IPS DF 6.9 (cell line): ENCODE measurements around the gene ANO7.
"Not testable (repeated sequence)": the region's sequence is repeated elsewhere in the genome, so short reads cannot be mapped to it uniquely, and the experiment has no call there.

Experiments used
- DNase-seq: peaks from one replicate; pipeline ENCODE4 v3.0.0-alpha.2; 2013; ENCODE audit warnings: low read depth, low spot score
- H3K27ac ChIP-seq: one replicate; pipeline ENCODE4 v1.5.1; 2013; ENCODE audit warnings: low read length, control low read depth
- H3K27me3 ChIP-seq: 2 replicates; pipeline ENCODE4 v1.6.1; 2013; ENCODE audit warnings: mild to moderate bottlenecking, low read length; ENCODE audit not compliant: control insufficient read depth, insufficient read depth
- H3K36me3 ChIP-seq: 2 replicates; pipeline ENCODE4 v1.6.1; 2013; ENCODE audit warnings: low read length; ENCODE audit not compliant: control insufficient read depth, insufficient read depth
- H3K4me1 ChIP-seq: 2 replicates; pipeline ENCODE4 v1.6.1; 2013; ENCODE audit warnings: low read length; ENCODE audit not compliant: control insufficient read depth, insufficient read depth
- H3K4me3 ChIP-seq: 2 replicates; pipeline ENCODE4 v1.5.1; 2013; ENCODE audit warnings: mild to moderate bottlenecking, low read length
- H3K9me3 ChIP-seq: 2 replicates; pipeline ENCODE4 v1.6.1; 2013; ENCODE audit warnings: low read length, inconsistent platforms; ENCODE audit not compliant: control insufficient read depth, insufficient read depth
- WGBS: extraction: QIAGEN DNeasy Blood & Tissue Kit; methylation state at CpG from one replicate; pipeline ENCODE4 v1.1.7; 2013; ENCODE audit warnings: mixed read lengths, missing lambda C conversion rate; ENCODE audit not compliant: insufficient read length, insufficient coverage; 5-methylcytosine and 5-hydroxymethylcytosine counted together

Gene ANO7

GRCh38 chr2:241191081-241191480 lies 2.6 kb downstream of the ANO7 start:
- Histone ChIP-seq H3K27me3 (no peaks in the 10 kb centered on the region), H3K9me3 (no peaks in the 10 kb centered on the region), H3K36me3 (no peaks in the 10 kb centered on the region), H3K4me1 (peaks cover 5% of the 10 kb centered on the region; the same call in 1 of the 2 replicates), H3K27ac (no peak overlapping the region), H3K4me3 (no peak overlapping the region)
- WGBS, result no CpG with 5 or more reads among the region's 14 CpGs
- DNase-seq, result no peak

- Histone ChIP-seq H3K9me3 (no peaks in the 10 kb centered on the region), H3K27ac (no peak overlapping the region), H3K4me3 (no peak overlapping the region), H3K27me3 (no peaks in the 10 kb centered on the region), H3K4me1 (peaks cover 3% of the 10 kb centered on the region; the same call in 1 of the 2 replicates), H3K36me3 (no peaks in the 10 kb centered on the region)
- DNase-seq, result no peak
- no CpG with 5 or more reads among the region's 8 CpGs for WGBS
Observed at GRCh38 chr2:241193271-241193670, 4.8 kb downstream of the ANO7 start.

- Histone ChIP-seq H3K4me3 (no peak overlapping the region), H3K27me3 (no peaks in the 10 kb centered on the region), H3K9me3 (no peaks in the 10 kb centered on the region), H3K36me3 (no peaks in the 10 kb centered on the region), H3K27ac (no peak overlapping the region), H3K4me1 (no peaks in the 10 kb centered on the region)
- no CpG with 5 or more reads among the region's 9 CpGs for WGBS
- no peak for DNase-seq
Observed at GRCh38 chr2:241194811-241195210, 6.3 kb downstream of the ANO7 start.

GRCh38 chr2:241195506-241196130 lies 7.1 kb downstream of the ANO7 start:
- H3K4me1 ChIP-seq, result no peaks in the 10 kb centered on the region
- no CpG with 5 or more reads among the region's 18 CpGs for WGBS
- H3K9me3 ChIP-seq, result no peaks in the 10 kb centered on the region
- no peaks in the 10 kb centered on the region for H3K36me3 ChIP-seq
- no peak for DNase-seq
- no peak overlapping the region for H3K27ac ChIP-seq
- H3K4me3 ChIP-seq, result no peak overlapping the region
- no peaks in the 10 kb centered on the region for H3K27me3 ChIP-seq

- H3K4me1 ChIP-seq, H3K9me3 ChIP-seq, H3K36me3 ChIP-seq, H3K4me3 ChIP-seq, H3K27ac ChIP-seq, DNase-seq, H3K27me3 ChIP-seq: not testable (repeated sequence)
- no CpG with 5 or more reads among the region's 14 CpGs for WGBS
Observed at GRCh38 chr2:241197246-241197645, 8.8 kb downstream of the ANO7 start.

GRCh38 chr2:241197947-241198346 lies 9.5 kb downstream of the ANO7 start:
- Histone ChIP-seq H3K27me3 (no peaks in the 10 kb centered on the region), H3K4me3 (no peak overlapping the region), H3K36me3 (no peaks in the 10 kb centered on the region), H3K9me3 (no peaks in the 10 kb centered on the region), H3K4me1 (no peaks in the 10 kb centered on the region), H3K27ac (no peak overlapping the region)
- no CpG with 5 or more reads among the region's 6 CpGs for WGBS
- DNase-seq, result no peak

GRCh38 chr2:241198381-241199279 lies 10.2 kb downstream of the ANO7 start:
- H3K4me1 ChIP-seq, result no peaks in the 10 kb centered on the region
- H3K27ac ChIP-seq, result no peak overlapping the region
- no peak for DNase-seq
- no peaks in the 10 kb centered on the region for H3K36me3 ChIP-seq
- no peaks in the 10 kb centered on the region for H3K9me3 ChIP-seq
- no CpG with 5 or more reads among the region's 27 CpGs for WGBS
- H3K4me3 ChIP-seq, result no peak overlapping the region
- H3K27me3 ChIP-seq, result no peaks in the 10 kb centered on the region

- no CpG with 5 or more reads among the region's 16 CpGs for WGBS
- Histone ChIP-seq H3K27me3 (no peaks in the 10 kb centered on the region), H3K9me3 (no peaks in the 10 kb centered on the region), H3K4me1 (no peaks in the 10 kb centered on the region), H3K27ac (no peak overlapping the region), H3K36me3 (no peaks in the 10 kb centered on the region), H3K4me3 (no peak overlapping the region)
- DNase-seq, result no peak
Observed at GRCh38 chr2:241199286-241199685, 10.8 kb downstream of the ANO7 start.

GRCh38 chr2:241199897-241200821 lies 11.7 kb downstream of the ANO7 start:
- no peaks in the 10 kb centered on the region for H3K36me3 ChIP-seq
- H3K9me3 ChIP-seq, result no peaks in the 10 kb centered on the region
- no peaks in the 10 kb centered on the region for H3K27me3 ChIP-seq
- no peak overlapping the region for H3K4me3 ChIP-seq
- H3K4me1 ChIP-seq, result no peaks in the 10 kb centered on the region
- no peak for DNase-seq
- WGBS, result no CpG with 5 or more reads among the region's 42 CpGs
- H3K27ac ChIP-seq, result no peak overlapping the region

GRCh38 chr2:241200822-241201395 lies 12.4 kb downstream of the ANO7 start:
- no peak for DNase-seq
- Histone ChIP-seq H3K4me1 (no peaks in the 10 kb centered on the region), H3K4me3 (no peak overlapping the region), H3K27me3 (no peaks in the 10 kb centered on the region), H3K27ac (no peak overlapping the region), H3K36me3 (no peaks in the 10 kb centered on the region), H3K9me3 (no peaks in the 10 kb centered on the region)
- WGBS, result no CpG with 5 or more reads among the region's 21 CpGs
